Heart right ventricle (tissue), 16 donors: ENCODE results near the gene GRIP2. TPM values are rescaled to one million over a fixed set of nuclear protein-coding genes. Genes with fewer than 3 reads are reported as not detected.
"Not testable (repeated sequence)": the region's sequence is repeated elsewhere in the genome, so short reads cannot be mapped to it uniquely, and the experiment has no call there.

Experiments used
- ATAC-seq, 8 donors: fragments of 200-7000 bp; cut with Tn5 transposase; one replicate each; pipeline ENCODE4 v1.9.1; 2020; ENCODE audit warnings: mild to moderate bottlenecking in 8 of 8, moderate library complexity in 8 of 8, moderate number of reproducible peaks in 1 of 8
- DNase-seq, 2 donors: peaks; one replicate each; pipeline ENCODE4 v3.0.0-alpha.2; 2020
- H3K27ac ChIP-seq, 10 donors: fragments of 200-600 bp; sonication (generic) in 2 of 10; one replicate each; pipeline versions ENCODE4 v1.5.0 to v1.8.0; 2020 to 2022; ENCODE audit warnings: mild to moderate bottlenecking in 3 of 10
- H3K27me3 ChIP-seq, 7 donors: fragments of 200-600 bp; one replicate each; pipeline ENCODE4 v1.8.0; 2021 to 2022; ENCODE audit warnings: mild to moderate bottlenecking in 2 of 7
- H3K36me3 ChIP-seq, 9 donors: fragments of 200-600 bp; sonication (generic) in 1 of 9; one replicate each; pipeline versions ENCODE4 v1.5.0 to v1.8.0; 2020 to 2022; ENCODE audit warnings: mild to moderate bottlenecking in 2 of 9
- H3K4me1 ChIP-seq, 9 donors: fragments of 200-600 bp; sonication (generic) in 1 of 9; one replicate each; pipeline versions ENCODE4 v1.5.0 to v1.8.0; 2020 to 2022; ENCODE audit warnings: mild to moderate bottlenecking in 4 of 9
- H3K4me3 ChIP-seq, 10 donors: fragments of 200-600 bp; sonication (generic) in 2 of 10; one replicate each; pipeline versions ENCODE4 v1.5.0 to v1.8.0; 2020 to 2022; ENCODE audit warnings: mild to moderate bottlenecking in 7 of 10, moderate library complexity in 2 of 10
- H3K9me3 ChIP-seq, 11 donors: fragments of 200-600 bp in 10 of 11; sonication (generic) in 2 of 11; one replicate each; pipeline versions ENCODE4 v1.5.0 to v1.8.0; 2013 to 2022; ENCODE audit warnings: mild to moderate bottlenecking in 2 of 11, control low read depth in 1 of 11, moderate library complexity in 1 of 11
- whole genome bisulfite sequencing, 2 donors: extraction: QIAGEN DNeasy Blood & Tissue Kit; methylation state at CpG; one replicate each; pipeline ENCODE4 v1.1.7; 2013; ENCODE audit warnings: inconsistent platforms in 1 of 2; 5-methylcytosine and 5-hydroxymethylcytosine counted together
- intact Hi-C, 10 donors: fragments of 100-400 bp; cut with DNase I; formaldehyde crosslinking; loops; one replicate each; pipeline versions ENCODE4 v1.11.1 to v1.14.2; 2022
- polyA plus RNA-seq, 2 donors: library from polyadenylated mRNA; stranded (reverse); fragments of 200-250 nt; gene quantifications; one replicate each; pipeline ENCODE4 v1.2.3, GENCODE V29; 2013
- total RNA-seq, 10 donors: library from RNA; stranded (reverse); fragmentation: NEBNext Ultra II Directional in 3 of 10; extraction: Animal tissue kit (Norgen Biotek cat#: 25700) in 3 of 10; gene quantifications; one replicate each; pipeline versions ENCODE4 v1.2.1 to v1.2.4, GENCODE V29; 2021 to 2023
- TF ChIP-seq, protein P1 (sequence below), 9 donors: fragments of 200-600 bp; sonication (generic) in 2 of 9; IDR thresholded peaks; one replicate each; pipeline versions ENCODE4 v1.5.0 to v1.8.0; 2021 to 2022; ENCODE audit warnings: antibody characterized with exemption in 9 of 9, mild to moderate bottlenecking in 5 of 9, moderate library complexity in 1 of 9
- donor health status: Arrhythmogenic right ventricular cardiomyopathy.
- donor health status: ischemic (EF 13 %, LVEDD 7.1; RV severe dilation, severe dysfunction).
- donor health status: healthy with polysubstance abuse.
- donor health status: DM: no; HTN: yes; CAD: no.
- donor health status: DM: no; HTN: no; CAD: no.
- donor health status: ischemic (EF 25% LVEDD 6.9; RV normal size, moderate dysfunction).
- donor health status: ischemic (EF 25% LVEDD 5.7; RV mildly dilated, moderate dysfunction).
- donor health status: healthy.
- donor health status: DM: yes; HTN: yes; CAD: no.
- donor health status: Ischemic cardiomyopathy.
- donor health status: ischemic (EF 35%, LVEDD 5.7; RV mildly dilated, moderate dysfunction).
- donor health status: nonischemic (EF 11% LVEDD 7.7; RV severe dilation, severe dysfunction).
- donor health status: DM: yes; HTN: yes; CAD: no.
- donor health status: PGD.
- donor health status: ischemic (EF 29% LVEDD 5.4; RV normal size, mild dysfunction).
- donor health status: nonischemic (EF 23%, LVEDD 6.1; RV moderate dilation, normal function).

GRIP2 gene
- total and polyA plus RNA-seq, 12 donors = 7.4 to 70.1 (median 39.4) TPM

DNA sequence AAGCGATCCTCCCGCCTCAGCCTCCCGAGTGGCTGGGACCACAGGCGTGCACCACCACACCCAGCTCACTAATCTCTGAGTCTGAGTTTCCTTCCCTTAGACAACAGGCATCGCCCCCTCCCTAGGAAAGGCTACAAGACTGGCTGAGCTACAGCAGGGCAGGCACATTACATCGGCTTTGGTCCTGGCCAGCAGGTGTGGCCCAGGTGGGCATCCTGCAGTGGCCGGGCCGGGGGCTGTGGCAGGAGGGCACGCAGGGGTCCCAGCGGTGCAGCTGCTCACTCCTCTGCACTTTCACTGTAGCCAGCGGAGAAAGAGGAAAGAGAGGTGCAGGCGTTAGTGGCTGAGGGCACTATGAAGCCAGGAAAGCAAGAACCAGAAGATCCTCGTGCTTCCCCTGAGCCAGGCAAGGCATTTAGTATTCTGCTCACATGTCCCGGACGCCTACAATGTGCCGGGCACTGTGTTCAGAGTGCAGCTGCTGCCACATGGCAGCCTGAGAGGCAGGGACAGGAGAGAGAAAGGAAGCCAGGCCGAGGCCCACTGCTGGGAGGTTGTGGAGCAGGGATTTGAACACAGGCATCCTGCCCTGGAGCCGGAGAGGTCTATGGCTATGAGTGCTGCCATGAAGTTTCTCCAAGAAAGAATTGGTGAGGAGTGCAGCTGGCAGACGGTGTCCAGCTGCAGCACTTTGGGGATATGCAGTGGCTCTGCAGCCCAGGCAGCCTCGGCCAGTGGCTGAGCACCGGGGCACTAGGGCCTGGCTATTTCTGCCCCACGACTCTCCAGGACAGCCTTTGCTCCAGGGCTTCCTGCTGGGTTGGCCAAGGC, 22.3 kb downstream of the GRIP2 start:
- Histone ChIP-seq H3K27me3 (peaks cover 0 to 3% (median 0%) of the 10 kb centered on the region in 7 donors), H3K4me3 (no peak overlapping the region), H3K27ac (peak overlapping the region in 6 of 10 donors; percentile 2 to 56 (median 34)), H3K4me1 (peaks cover 6 to 46% (median 16%) of the 10 kb centered on the region in 9 donors), H3K36me3 (peaks cover 0 to 71% (median 6%) of the 10 kb centered on the region in 9 donors), H3K9me3 (no peaks in the 10 kb centered on the region)
- DNase-seq (no peak), ATAC-seq (peak in 6 of 8 donors; percentile 14 to 47 (median 28))
- TF ChIP-seq, protein P1, sequence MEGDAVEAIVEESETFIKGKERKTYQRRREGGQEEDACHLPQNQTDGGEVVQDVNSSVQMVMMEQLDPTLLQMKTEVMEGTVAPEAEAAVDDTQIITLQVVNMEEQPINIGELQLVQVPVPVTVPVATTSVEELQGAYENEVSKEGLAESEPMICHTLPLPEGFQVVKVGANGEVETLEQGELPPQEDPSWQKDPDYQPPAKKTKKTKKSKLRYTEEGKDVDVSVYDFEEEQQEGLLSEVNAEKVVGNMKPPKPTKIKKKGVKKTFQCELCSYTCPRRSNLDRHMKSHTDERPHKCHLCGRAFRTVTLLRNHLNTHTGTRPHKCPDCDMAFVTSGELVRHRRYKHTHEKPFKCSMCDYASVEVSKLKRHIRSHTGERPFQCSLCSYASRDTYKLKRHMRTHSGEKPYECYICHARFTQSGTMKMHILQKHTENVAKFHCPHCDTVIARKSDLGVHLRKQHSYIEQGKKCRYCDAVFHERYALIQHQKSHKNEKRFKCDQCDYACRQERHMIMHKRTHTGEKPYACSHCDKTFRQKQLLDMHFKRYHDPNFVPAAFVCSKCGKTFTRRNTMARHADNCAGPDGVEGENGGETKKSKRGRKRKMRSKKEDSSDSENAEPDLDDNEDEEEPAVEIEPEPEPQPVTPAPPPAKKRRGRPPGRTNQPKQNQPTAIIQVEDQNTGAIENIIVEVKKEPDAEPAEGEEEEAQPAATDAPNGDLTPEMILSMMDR (IDR thresholded peaks at IDR 0.05) = no peak
- 73 to 77% methylated on average over 22 of the region's 22 CpGs for WGBS, 2 donors
- intact Hi-C loops = no loop called here

GRCh38 chr3:14516738-14517345, 23.3 kb downstream of the GRIP2 start:
- WGBS, 2 donors = 74 to 78% methylated on average over 13 of the region's 13 CpGs
- Histone ChIP-seq H3K4me3 (no peak overlapping the region), H3K4me1 (peaks cover under 1 to 42% (median 10%) of the 10 kb centered on the region in 9 donors), H3K9me3 (no peaks in the 10 kb centered on the region), H3K36me3 (peaks cover 0 to 71% (median 6%) of the 10 kb centered on the region in 9 donors), H3K27ac (no peak overlapping the region), H3K27me3 (peaks cover 0 to 3% (median 0%) of the 10 kb centered on the region in 7 donors)
- intact Hi-C loops = no loop called here
- DNase-seq = no peak
- ATAC-seq = no peak
- TF ChIP-seq, protein P1 (IDR thresholded peaks at IDR 0.05) = no peak

- H3K27me3 ChIP-seq, H3K9me3 ChIP-seq, DNase-seq, H3K4me3 ChIP-seq, ATAC-seq, H3K27ac ChIP-seq, intact Hi-C loops: not testable (repeated sequence)
- H3K4me1 ChIP-seq = peaks cover 0 to 31% (median 5%) of the 10 kb centered on the region in 9 donors
- H3K36me3 ChIP-seq = peaks cover 0 to 78% (median 6%) of the 10 kb centered on the region in 9 donors
- WGBS, 2 donors = 95 to 96% methylated on average over 11 of the region's 11 CpGs
Measured at GRCh38 chr3:14515526-14515925, 24.6 kb downstream of the GRIP2 start.

DNA sequence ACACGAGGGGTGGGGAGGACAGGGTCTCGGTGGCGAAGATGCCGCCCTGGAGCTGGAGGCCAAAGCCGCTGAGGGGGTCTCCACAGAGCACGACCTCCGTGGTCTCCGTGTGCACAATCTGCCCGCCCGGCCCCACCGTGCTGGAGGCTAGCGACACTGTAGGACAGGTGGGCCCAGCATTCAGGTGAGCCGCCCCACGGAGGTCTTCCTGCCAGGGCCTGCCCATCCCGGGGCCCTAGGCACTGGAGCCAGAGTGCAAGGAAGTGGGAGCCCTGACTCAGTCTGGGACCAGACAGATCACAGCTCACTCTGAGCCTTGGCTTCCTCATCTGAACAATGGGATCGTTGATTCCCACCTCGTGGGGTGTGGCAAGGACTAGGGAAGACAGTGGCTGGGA, 25.8 kb downstream of the GRIP2 start:
- no peak overlapping the region for H3K27ac ChIP-seq
- H3K4me3 ChIP-seq = no peak overlapping the region
- peaks cover 0 to 24% (median 5%) of the 10 kb centered on the region in 9 donors for H3K4me1 ChIP-seq
- TF ChIP-seq, protein P1 (IDR thresholded peaks at IDR 0.05) = no peak
- H3K9me3 ChIP-seq = no peaks in the 10 kb centered on the region
- DNase-seq (no peak), ATAC-seq (no peak)
- peaks cover 0 to 3% (median 0%) of the 10 kb centered on the region in 7 donors for H3K27me3 ChIP-seq
- intact Hi-C loops = loop anchor here in 1 of 10 donors (5.0 kb wide), 1 partner anchor 33 kb away; no protein-coding TSS in a partner anchor
- peaks cover 0 to 67% (median 5%) of the 10 kb centered on the region in 9 donors for H3K36me3 ChIP-seq
- 87 to 91% methylated on average over 16 to 17 of the region's 17 CpGs for WGBS, 2 donors
